SK-N-SH (cell line): Measurements from ENCODE around the gene PGAP2. TPM values are rescaled to one million over a fixed set of nuclear protein-coding genes. Genes with fewer than 3 reads are reported as not detected.
"Not testable (repeated sequence)": the region's sequence is repeated elsewhere in the genome, so short reads cannot be mapped to it uniquely, and the experiment has no call there.

Experiments
- CTCF ChIA-PET: fragments of 300-600, 350-600 bp; formaldehyde crosslinking; extraction: SDS; loops from one replicate; lab custom pipeline; 2021; lab: Yijun Ruan, JAX
- POLR2A ChIA-PET: fragments of 350-600 bp; sonication (Branson Sonifier 250); formaldehyde crosslinking; extraction: SDS; loops from one replicate; lab custom pipeline; 2020; ENCODE audit warnings: antibody characterized with exemption, inconsistent platforms; lab: Yijun Ruan, JAX
- DNase-seq: peaks from one replicate; pipeline ENCODE4 v3.0.0; 2012
- H2AFZ ChIP-seq: fragments of 200-600 bp; sonication (generic); 2 replicates; pipeline ENCODE4 v1.8.1; 2016; ENCODE audit warnings: antibody characterized with exemption, mild to moderate bottlenecking, low read depth
- H3F3A ChIP-seq: fragments of 200-600 bp; sonication (generic); replicated peaks from 2 replicates; pipeline ENCODE3; 2016; ENCODE audit warnings: antibody characterized with exemption, mild to moderate bottlenecking; ENCODE audit not compliant: insufficient read depth
- H3K27ac ChIP-seq, 2 experiments: fragments of 200-500 bp in 1 of 2; fragments of 200-600 bp in 1 of 2; sonication (Bioruptor generic) in 1 of 2; sonication (generic), shearing (Covaris generic) in 1 of 2; 2 replicates each; pipeline versions ENCODE4 v1.5.1 to v1.6.1; 2014 to 2016; ENCODE audit warnings: low read depth in 2 of 2, inconsistent platforms in 1 of 2, low read length in 1 of 2, mild to moderate bottlenecking in 1 of 2, mixed read lengths in 1 of 2
- H3K27me3 ChIP-seq: fragments of 200-600 bp; sonication (generic), shearing (Covaris generic); 2 replicates; pipeline ENCODE4 v1.6.1; 2016; ENCODE audit warnings: mixed run types; ENCODE audit not compliant: insufficient read depth
- H3K36me3 ChIP-seq, 2 experiments: fragments of 200-500 bp in 1 of 2; fragments of 200-600 bp in 1 of 2; sonication (Bioruptor generic) in 1 of 2; sonication (generic) in 1 of 2; replicated peaks in 1 of 2; 2 replicates each; pipeline versions ENCODE3 to v1.5.1; 2014 to 2016; ENCODE audit warnings: low read length in 1 of 2, mild to moderate bottlenecking in 1 of 2; ENCODE audit not compliant: insufficient read depth in 2 of 2, control insufficient read depth in 1 of 2
- H3K4me1 ChIP-seq, 2 experiments: fragments of 200-500 bp in 1 of 2; fragments of 200-600 bp in 1 of 2; sonication (Bioruptor generic) in 1 of 2; sonication (generic), shearing (Covaris generic) in 1 of 2; 2 replicates each; pipeline versions ENCODE4 v1.5.1 to v1.6.1; 2014 to 2016; ENCODE audit warnings: low read depth in 1 of 2, low read length in 1 of 2, mixed run types in 1 of 2; ENCODE audit not compliant: insufficient read depth in 2 of 2, control insufficient read depth in 1 of 2
- H3K4me2 ChIP-seq: fragments of 200-600 bp; sonication (generic), shearing (Covaris generic); 2 replicates; pipeline ENCODE4 v1.6.1; 2017; ENCODE audit warnings: mixed run types
- H3K4me3 ChIP-seq, 2 experiments: fragments of 200-500 bp in 1 of 2; fragments of 200-600 bp in 1 of 2; sonication (Bioruptor generic) in 1 of 2; sonication (generic), shearing (Covaris generic) in 1 of 2; 2 replicates each; pipeline versions ENCODE4 v1.5.1 to v1.8.1; 2014 to 2016; ENCODE audit warnings: low read depth in 2 of 2, inconsistent platforms in 1 of 2, low read length in 1 of 2, mild to moderate bottlenecking in 1 of 2, mixed read lengths in 1 of 2, moderate library complexity in 1 of 2
- H3K79me2 ChIP-seq: fragments of 200-600 bp; sonication (generic); 2 replicates; pipeline ENCODE4 v1.8.1; 2017; ENCODE audit warnings: mild to moderate bottlenecking; ENCODE audit not compliant: insufficient read depth
- H3K9ac ChIP-seq: fragments of 200-600 bp; sonication (generic); 2 replicates; pipeline ENCODE4 v1.6.1; 2017; ENCODE audit warnings: mixed run types
- H3K9me2 ChIP-seq: fragments of 200-600 bp; sonication (generic); 2 replicates; pipeline ENCODE4 v1.6.1; 2017; ENCODE audit warnings: mixed run types
- H3K9me3 ChIP-seq: fragments of 200-600 bp; sonication (generic); 2 replicates; pipeline ENCODE4 v1.6.1; 2017; ENCODE audit warnings: mixed run types, mild to moderate bottlenecking, moderate library complexity
- H4K20me1 ChIP-seq: fragments of 200-600 bp; sonication (generic); 2 replicates; pipeline ENCODE4 v1.6.1; 2017; ENCODE audit warnings: mild to moderate bottlenecking, mixed run types; ENCODE audit not compliant: insufficient read depth
- ELF1 ChIP-seq: IDR thresholded peaks from 2 replicates; pipeline ENCODE4 v1.4.0; 2012
- EZH2phosphoT487 ChIP-seq: fragments of 200-600 bp; sonication (generic); IDR thresholded peaks from 2 replicates; pipeline ENCODE4 v1.6.1; 2017; ENCODE audit warnings: low read depth, mixed run types, mild to moderate bottlenecking, antibody characterized with exemption, moderate library complexity, borderline replicate concordance
- FOXJ3 ChIP-seq: sonication (generic); formaldehyde crosslinking; IDR thresholded peaks from 2 replicates; pipeline ENCODE4 v1.5.1; 2020; ENCODE audit warnings: mild to moderate bottlenecking, missing genetic modification reagents
- IRF3 ChIP-seq: fragments of 150-350 bp; IDR thresholded peaks from 2 replicates; pipeline ENCODE4 v1.6.1; 2016; ENCODE audit warnings: mild to moderate bottlenecking, low read depth, low read length
- RAD21 ChIP-seq: IDR thresholded peaks from 2 replicates; pipeline ENCODE4 v1.6.1; 2012; ENCODE audit warnings: mild to moderate bottlenecking, low read length
- REST ChIP-seq: IDR thresholded peaks from 2 replicates; pipeline ENCODE4 v1.6.1; 2012; ENCODE audit warnings: mild to moderate bottlenecking, low read depth, low read length, moderate library complexity
- RFX5 ChIP-seq: IDR thresholded peaks from 2 replicates; pipeline ENCODE4 v1.6.1; 2012; ENCODE audit warnings: mild to moderate bottlenecking, improper control_type of control experiment, low read length
- SMC3 ChIP-seq: IDR thresholded peaks from 2 replicates; pipeline ENCODE4 v1.6.1; 2012; ENCODE audit warnings: low read depth, low read length, improper control_type of control experiment
- USF1 ChIP-seq: IDR thresholded peaks from 2 replicates; pipeline ENCODE4 v1.4.0; 2012; ENCODE audit warnings: low read depth, borderline replicate concordance
- WGBS: methylation state at CpG from one replicate; pipeline ENCODE4 v1.1.6; 2017; ENCODE audit warnings: low lambda C conversion rate; 5-methylcytosine and 5-hydroxymethylcytosine counted together
- polyA plus RNA-seq, 3 experiments: library from polyadenylated mRNA; depleted of rRNA; stranded (reverse); fragments of >200 nt; gene quantifications; 2 replicates each; pipeline ENCODE4 v1.2.3, GENCODE V29; 2012

PGAP2 gene
- polyA plus RNA-seq, 1 of the 3 experiments (the other 2 are of a cell fraction), result 41.3 TPM

GRCh38 chr11:3810951-3811350 is 2.6 kb downstream of the PGAP2 start:
- no peaks in the 10 kb centered on the region for H3K9me2 ChIP-seq
- ChIA-PET CTCF (interaction anchor here (0.7 to 3.7 kb wide), 2 partner anchors 30 to 262 kb away, joined by 3 to 30 read pairs; partner anchors contain the start of gene RHOG), POLR2A (interaction anchor here (1.1 to 1.3 kb wide), 2 partner anchors 8 to 29 kb away, joined by 3 to 4 read pairs; no protein-coding TSS in a partner anchor)
- DNase-seq, result no peak
- no peaks in the 10 kb centered on the region for H3K36me3 ChIP-seq
- no peaks in the 10 kb centered on the region for H3K79me2 ChIP-seq
- peaks cover 3 to 8% of the 10 kb centered on the region in 2 experiments; a peak in 3 of 4 replicates for H3K4me1 ChIP-seq
- 100% methylated on average over 4 of the region's 4 CpGs for WGBS
- H3K27ac ChIP-seq, result no peak overlapping the region
- no peak overlapping the region for H2AFZ ChIP-seq
- H3K4me3 ChIP-seq, result no peak overlapping the region
- no peak overlapping the region for H3K4me2 ChIP-seq
- H4K20me1 ChIP-seq, result no peaks in the 10 kb centered on the region
- TF ChIP-seq EZH2phosphoT487 (no peak), ELF1 (no peak), FOXJ3 (CRISPR knock-in tag) (no peak), RAD21 (no peak), SMC3 (no peak), IRF3 (no peak), RFX5 (no peak), REST (no peak), USF1 (no peak)
- no peaks in the 10 kb centered on the region for H3F3A ChIP-seq
- H3K27me3 ChIP-seq, result no peaks in the 10 kb centered on the region
- no peaks in the 10 kb centered on the region for H3K9me3 ChIP-seq
- no peak overlapping the region for H3K9ac ChIP-seq

GRCh38 chr11:3814832-3815231 is 6.5 kb downstream of the PGAP2 start:
- H3K4me2 ChIP-seq, H3K4me3 ChIP-seq, H3K27me3 ChIP-seq, H2AFZ ChIP-seq, H3K79me2 ChIP-seq, H3K27ac ChIP-seq, H3K9ac ChIP-seq, H3K9me3 ChIP-seq, H3F3A ChIP-seq, DNase-seq, H3K4me1 ChIP-seq, POLR2A ChIA-PET, H3K9me2 ChIP-seq, H3K36me3 ChIP-seq, H4K20me1 ChIP-seq: not testable (repeated sequence)
- WGBS, result 93% methylated on average over 5 of the region's 5 CpGs
- CTCF ChIA-PET, result interaction anchor here (1.1 to 1.4 kb wide), 3 partner anchors 8 to 27 kb away, joined by 3 to 4 read pairs (median 3); no protein-coding TSS in a partner anchor
